Mesangial cell (primary cell): ENCODE data around the gene GPNMB. TPM values are rescaled to one million over a fixed set of nuclear protein-coding genes. Genes with fewer than 3 reads are reported as not detected.

Source experiments
- total RNA-seq: library from RNA; depleted of rRNA; stranded (reverse); fragments of >200 nt; gene quantifications from 2 replicates; pipeline ENCODE4 v1.2.3, GENCODE V29; 2015

The GPNMB gene
- total RNA-seq, result 1.1 and 17.5 TPM in 2 replicates

GRCh38 chr7:23246555-23246954 is at the start of gene GPNMB:
Gene GPNMB (plus strand): TSS chr7:23246775. CDS start chr7:23246858, 83 bp downstream.

GRCh38 chr7:23298885-23299769 is 52.6 kb downstream of the GPNMB start, which contains the start of gene MALSU1:
Gene MALSU1 (plus strand): TSS chr7:23299339. CDS start chr7:23299353, 14 bp downstream.

Other genes with a start within 250 kb of the GPNMB start
- gene HYCC1, start 232.6 kb upstream of the GPNMB start, total RNA-seq, result 13.8 and 17.6 TPM in 2 replicates
- 21.0 and 27.7 TPM in 2 replicates for gene KLHL7, start 141.0 kb upstream of the GPNMB start, total RNA-seq
- 20.2 and 29.8 TPM in 2 replicates for gene NUP42, start 64.7 kb upstream of the GPNMB start, total RNA-seq
- 75.8 and 82.4 TPM in 2 replicates for gene MALSU1, start 52.6 kb downstream of the GPNMB start, total RNA-seq
- gene IGF2BP3, start 223.7 kb downstream of the GPNMB start, total RNA-seq, result 27.7 and 39.0 TPM in 2 replicates